T-cell (primary cell): Measurements from ENCODE around the gene HES1. TPM values are rescaled to one million over a fixed set of nuclear protein-coding genes. Genes with fewer than 3 reads are reported as not detected.
"Not testable (repeated sequence)": the region's sequence is repeated elsewhere in the genome, so short reads cannot be mapped to it uniquely, and the experiment has no call there.

Source experiments
- ATAC-seq, 4 experiments: fragments of 200-7000 bp in 3 of 4; fragments of 150-1000 bp in 1 of 4; cut with Tn5 transposase; replicated peaks in 1 of 4; 1 replicate in 3 of 4; 2 replicates in 1 of 4; pipeline ENCODE4 v1.10.0; 2021; ENCODE audit warnings: moderate library complexity in 3 of 4, mild to moderate bottlenecking in 2 of 4, moderate number of reproducible peaks in 1 of 4
- CTCF ChIA-PET, 2 donors: fragments of 300-600 bp; sonication (Branson Sonifier 250); formaldehyde crosslinking; loops; one replicate each; lab custom pipeline; 2022; ENCODE audit warnings: antibody characterized with exemption in 2 of 2; lab: Charles Lee
- POLR2A ChIA-PET, 2 donors: fragments of 300-600 bp; sonication (Branson Sonifier 250); formaldehyde crosslinking; loops; one replicate each; lab custom pipeline; 2022; ENCODE audit warnings: antibody characterized with exemption in 2 of 2; lab: Charles Lee
- DNase-seq, 35 experiments: peaks; one replicate each; pipeline versions ENCODE4 v3.0.0 to v3.0.0-alpha.2; 2013 to 2023
- H3K27ac ChIP-seq: one replicate; pipeline ENCODE4 v1.5.1; 2013; ENCODE audit warnings: low read length
- H3K27me3 ChIP-seq, 2 experiments: replicated peaks in 1 of 2; 1 replicate in 1 of 2; 2 replicates in 1 of 2; pipeline versions ENCODE4 v1.6.1 to v1.7.0; 2013; ENCODE audit warnings: low read length in 1 of 2, mixed read lengths in 1 of 2; ENCODE audit not compliant: control insufficient read depth in 2 of 2, insufficient read depth in 2 of 2; ENCODE audit errors: extremely low read depth in 1 of 2
- H3K36me3 ChIP-seq, 2 donors: 1 replicate in 1 of 2; 2 replicates in 1 of 2; pipeline versions ENCODE4 v1.6.1 to v1.7.0; 2013; ENCODE audit warnings: low read length in 1 of 2; ENCODE audit not compliant: control insufficient read depth in 2 of 2, insufficient read depth in 1 of 2; ENCODE audit errors: extremely low read depth in 1 of 2
- H3K4me1 ChIP-seq, 2 experiments: 1 replicate in 1 of 2; 2 replicates in 1 of 2; pipeline versions ENCODE4 v1.6.1 to v1.7.0; 2013; ENCODE audit warnings: low read length in 2 of 2, mixed read lengths in 1 of 2; ENCODE audit not compliant: insufficient read depth in 2 of 2, control insufficient read depth in 1 of 2; ENCODE audit errors: extremely low read depth in 1 of 2
- H3K4me3 ChIP-seq, 2 donors: 1 replicate in 1 of 2; 2 replicates in 1 of 2; pipeline versions ENCODE4 v1.5.1 to v1.7.0; 2013; ENCODE audit warnings: mild to moderate bottlenecking in 2 of 2, low read length in 1 of 2, moderate library complexity in 1 of 2; ENCODE audit not compliant: control insufficient read depth in 1 of 2; ENCODE audit errors: extremely low read depth in 1 of 2
- H3K9me3 ChIP-seq: 2 replicates; pipeline ENCODE4 v1.7.0; 2013
- H3K27ac Mint-ChIP-seq, 2 donors: one replicate each; pipeline ENCODE4 v1.8.0; 2020 to 2021; ENCODE audit warnings: mild to moderate bottlenecking in 2 of 2, mixed read lengths in 2 of 2
- H3K27me3 Mint-ChIP-seq, 2 donors: one replicate each; pipeline ENCODE4 v1.8.0; 2021 to 2022; ENCODE audit warnings: mixed read lengths in 2 of 2
- H3K36me3 Mint-ChIP-seq: one replicate; pipeline ENCODE4 v1.8.0; 2021; ENCODE audit warnings: mixed read lengths
- H3K4me1 Mint-ChIP-seq, 3 donors: one replicate each; pipeline ENCODE4 v1.8.0; 2020 to 2022; ENCODE audit warnings: mixed read lengths in 3 of 3, mild to moderate bottlenecking in 1 of 3
- H3K4me3 Mint-ChIP-seq, 3 donors: one replicate each; pipeline ENCODE4 v1.8.0; 2020 to 2022; ENCODE audit warnings: mild to moderate bottlenecking in 3 of 3, mixed read lengths in 3 of 3, moderate library complexity in 3 of 3
- H3K9me3 Mint-ChIP-seq, 3 donors: one replicate each; pipeline ENCODE4 v1.8.0; 2020 to 2022; ENCODE audit warnings: mixed read lengths in 3 of 3
- WGBS: methylation state at CpG from one replicate; pipeline ENCODE4 v1.1.5; 2013; ENCODE audit warnings: missing lambda C conversion rate; ENCODE audit not compliant: insufficient coverage; 5-methylcytosine and 5-hydroxymethylcytosine counted together
- total RNA-seq, 35 experiments: library from RNA in 6 of 35; stranded (reverse) in 6 of 35; fragments of 120-200 nt in 1 of 35; gene quantifications; one replicate each; pipeline versions ENCODE4 v1.2.1 to v1.2.4 and lab custom pipeline; 2013 to 2026

HES1 gene
- total RNA-seq, 5 donors from 2014 or later (not counting 1 experiment from before 2014, with no cell fraction given) = 0.35 to 1.1 (median 0.46) TPM

GRCh38 chr3:194123726-194124125 lies 12.2 kb upstream of the HES1 start:
- Mint-ChIP-seq H3K27ac (no peak overlapping the region), H3K27me3 (peaks cover 15 to 33% of the 10 kb centered on the region in 2 donors), H3K4me3 (no peak overlapping the region), H3K4me1 (no peaks in the 10 kb centered on the region), H3K36me3 (no peaks in the 10 kb centered on the region), H3K9me3 (no peaks in the 10 kb centered on the region)
- ATAC-seq (no peak), DNase-seq (no peak)
- Histone ChIP-seq H3K27me3 (peaks cover 0 to 29% of the 10 kb centered on the region in 2 experiments), H3K4me1 (no peaks in the 10 kb centered on the region), H3K4me3 (no peak overlapping the region), H3K9me3 (no peaks in the 10 kb centered on the region), H3K36me3 (no peaks in the 10 kb centered on the region), H3K27ac (no peak overlapping the region)
- WGBS = no CpG with 5 or more reads among the region's 6 CpGs
- ChIA-PET POLR2A (no interaction called here), CTCF (interaction anchor here in 1 of 2 donors (0.8 kb wide), 1 partner anchor 14 kb away, joined by 3 read pairs; no protein-coding TSS in a partner anchor)

GRCh38 chr3:194124193-194124592 lies 11.8 kb upstream of the HES1 start:
- Histone ChIP-seq H3K4me1 (no peaks in the 10 kb centered on the region), H3K36me3 (no peaks in the 10 kb centered on the region), H3K27ac (no peak overlapping the region), H3K27me3 (peaks cover 0 to 34% of the 10 kb centered on the region in 2 experiments), H3K9me3 (no peaks in the 10 kb centered on the region), H3K4me3 (no peak overlapping the region)
- Mint-ChIP-seq H3K4me3 (no peak overlapping the region), H3K27ac (no peak overlapping the region), H3K9me3 (no peaks in the 10 kb centered on the region), H3K27me3 (peaks cover 15 to 31% of the 10 kb centered on the region in 2 donors), H3K4me1 (no peaks in the 10 kb centered on the region), H3K36me3 (no peaks in the 10 kb centered on the region)
- WGBS = no CpG with 5 or more reads among the region's 4 CpGs
- ChIA-PET CTCF (no interaction called here), POLR2A (no interaction called here)
- DNase-seq = no peak
- ATAC-seq = no peak

GRCh38 chr3:194125442-194125841 lies 10.5 kb upstream of the HES1 start:
- no peak for DNase-seq
- no peak overlapping the region for H3K27ac Mint-ChIP-seq
- no peaks in the 10 kb centered on the region for H3K36me3 Mint-ChIP-seq

GRCh38 chr3:194126790-194127189 lies 9.2 kb upstream of the HES1 start:
- H3K36me3 ChIP-seq = no peaks in the 10 kb centered on the region
- DNase-seq (no peak), ATAC-seq (no peak)
- CTCF ChIA-PET = no interaction called here
- peaks cover 0 to 46% of the 10 kb centered on the region in 2 experiments for H3K27me3 ChIP-seq
- peaks cover 4 to 12% of the 10 kb centered on the region in 2 experiments for H3K4me1 ChIP-seq
- POLR2A ChIA-PET = no interaction called here
- H3K36me3 Mint-ChIP-seq = no peaks in the 10 kb centered on the region
- no peak overlapping the region for H3K4me3 Mint-ChIP-seq
- H3K9me3 ChIP-seq = no peaks in the 10 kb centered on the region
- H3K4me3 ChIP-seq = no peak overlapping the region
- H3K27ac ChIP-seq = no peak overlapping the region
- 77% methylated on average over 8 of the region's 9 CpGs for WGBS
- H3K4me1 Mint-ChIP-seq = peaks cover 9 to 13% (median 9%) of the 10 kb centered on the region in 3 donors
- H3K27ac Mint-ChIP-seq = no peak overlapping the region
- no peaks in the 10 kb centered on the region for H3K9me3 Mint-ChIP-seq
- peaks cover 26 to 37% of the 10 kb centered on the region in 2 donors for H3K27me3 Mint-ChIP-seq

More at GRCh38 chr3:194125442-194125841, 10.5 kb upstream of the HES1 start:
- H3K4me3 ChIP-seq = no peak overlapping the region
- Mint-ChIP-seq H3K27me3 (peaks cover 16 to 33% of the 10 kb centered on the region in 2 donors), H3K9me3 (no peaks in the 10 kb centered on the region), H3K4me3 (no peak overlapping the region), H3K4me1 (no peaks in the 10 kb centered on the region)
- no peak overlapping the region for H3K27ac ChIP-seq
- 80% methylated on average over 2 of the region's 6 CpGs for WGBS
- no peak for ATAC-seq
- POLR2A ChIA-PET = no interaction called here
- H3K36me3 ChIP-seq = no peaks in the 10 kb centered on the region
- peaks cover 0 to 41% of the 10 kb centered on the region in 2 experiments for H3K27me3 ChIP-seq
- H3K4me1 ChIP-seq = no peaks in the 10 kb centered on the region
- H3K9me3 ChIP-seq = no peaks in the 10 kb centered on the region
- CTCF ChIA-PET = no interaction called here

- WGBS = no CpG with 5 or more reads among the region's 12 CpGs
- no peak overlapping the region for H3K27ac Mint-ChIP-seq
- H3K27me3 Mint-ChIP-seq = peaks cover 31 to 46% of the 10 kb centered on the region in 2 donors
- no peaks in the 10 kb centered on the region for H3K36me3 ChIP-seq
- no peak overlapping the region for H3K4me3 ChIP-seq
- no peak overlapping the region for H3K4me3 Mint-ChIP-seq
- DNase-seq (peak in 1 of 35 experiments; percentile 10), ATAC-seq (no peak)
- peaks cover 2 to 47% of the 10 kb centered on the region in 2 experiments for H3K27me3 ChIP-seq
- CTCF ChIA-PET = interaction anchor here in 1 of 2 donors (1.7 kb wide), 1 partner anchor 187 kb away, joined by 4 read pairs; no protein-coding TSS in a partner anchor
- H3K27ac ChIP-seq = no peak overlapping the region
- no peaks in the 10 kb centered on the region for H3K9me3 Mint-ChIP-seq
- H3K4me1 Mint-ChIP-seq = peaks cover 16 to 24% (median 19%) of the 10 kb centered on the region in 3 donors
- no peaks in the 10 kb centered on the region for H3K9me3 ChIP-seq
- no peaks in the 10 kb centered on the region for H3K36me3 Mint-ChIP-seq
- H3K4me1 ChIP-seq = peaks cover 11 to 12% of the 10 kb centered on the region in 2 experiments
- POLR2A ChIA-PET = interaction anchor here in 1 of 2 donors (0.6 kb wide), 1 partner anchor 18 kb away, joined by 3 read pairs; no protein-coding TSS in a partner anchor
Measured at GRCh38 chr3:194128202-194128918, 7.6 kb upstream of the HES1 start.

- peaks cover 35 to 51% of the 10 kb centered on the region in 2 donors for H3K27me3 Mint-ChIP-seq
Measured at GRCh38 chr3:194128919-194129295, 7.0 kb upstream of the HES1 start.

More at GRCh38 chr3:194128919-194129295, 7.0 kb upstream of the HES1 start:
- H3K27ac Mint-ChIP-seq, H3K36me3 Mint-ChIP-seq, ATAC-seq, H3K27ac ChIP-seq, H3K9me3 Mint-ChIP-seq, H3K4me3 Mint-ChIP-seq, H3K36me3 ChIP-seq, POLR2A ChIA-PET, H3K4me3 ChIP-seq, H3K9me3 ChIP-seq, DNase-seq: not testable (repeated sequence)
- peaks cover 12 to 17% of the 10 kb centered on the region in 2 experiments for H3K4me1 ChIP-seq
- H3K27me3 ChIP-seq = peaks cover 2 to 52% of the 10 kb centered on the region in 2 experiments
- H3K4me1 Mint-ChIP-seq = peaks cover 21 to 30% (median 23%) of the 10 kb centered on the region in 3 donors
- CTCF ChIA-PET = interaction anchor here in 1 of 2 donors (1.7 kb wide), 1 partner anchor 187 kb away, joined by 4 read pairs; no protein-coding TSS in a partner anchor
- WGBS = 100% methylated on average over 2 of the region's 8 CpGs
